Measurements from ENCODE around the gene IGSF9B. TPM values are rescaled to one million over a fixed set of nuclear protein-coding genes. Genes with fewer than 3 reads are reported as not detected.

The IGSF9B gene
- total RNA-seq, 2 experiments from 2014 or later, result 24.3 to 27.4 TPM

- intact Hi-C loops (cut with DNase I, micrococcal nuclease), result loop anchor here in 1 of 2 experiments (5.0 kb wide), 1 partner anchor 37 kb away; no protein-coding TSS in a partner anchor
- Mint-ChIP-seq H3K27me3 (peaks cover 19% of the 10 kb centered on the region), H3K4me3 (no peak overlapping the region), H3K9me3 (no peaks in the 10 kb centered on the region), H3K36me3 (ENCODE audit: low read depth) (no peaks in the 10 kb centered on the region), H3K27ac (no peak overlapping the region), H3K4me1 (ENCODE audit: low read depth) (peaks cover 13% of the 10 kb centered on the region)
- Histone ChIP-seq H3K4me1 (ENCODE audit: insufficient read depth, low read length) (peaks cover 14% of the 10 kb centered on the region), H3K9me3 (ENCODE audit: control insufficient read depth in 1 of 2, insufficient read depth in 1 of 2, low read length in 2 of 2) (no peaks in the 10 kb centered on the region), H3K27me3 (ENCODE audit: control insufficient read depth in 1 of 2, insufficient read depth in 2 of 2, low read length in 2 of 2) (peaks cover 2 to 5% of the 10 kb centered on the region in 2 experiments), H3K36me3 (ENCODE audit: insufficient read depth, low read length) (no peaks in the 10 kb centered on the region), H3K27ac (ENCODE audit: low read depth in 1 of 2, low read length in 2 of 2) (no peak overlapping the region), H3K4me3 (ENCODE audit: low read length) (no peak overlapping the region)
- DNase-seq (no peak), ATAC-seq (ENCODE audit: poor library complexity) (no peak)
- CTCF ChIA-PET, result no interaction called here
- POLR2A ChIA-PET, result no interaction called here
- no peak for TF ChIP-seq CTCF (IDR thresholded peaks at IDR 0.05)
These were observed 7.6 kb upstream of the IGSF9B start for GRCh38 chr11:133964356-133964755.

GRCh38 chr11:133961890-133962289 is 5.1 kb upstream of the IGSF9B start:
- H3K27ac Mint-ChIP-seq, result no peak overlapping the region
- H3K4me3 ChIP-seq (ENCODE audit: low read length), result no peak overlapping the region
- peaks cover 10% of the 10 kb centered on the region for H3K4me1 ChIP-seq (ENCODE audit: insufficient read depth, low read length)
- no peaks in the 10 kb centered on the region for H3K36me3 ChIP-seq (ENCODE audit: insufficient read depth, low read length)
- H3K9me3 ChIP-seq (ENCODE audit: control insufficient read depth in 1 of 2, insufficient read depth in 1 of 2, low read length in 2 of 2), result no peaks in the 10 kb centered on the region
- ChIA-PET CTCF (interaction anchor here (1.8 to 2.6 kb wide), 2 partner anchors 14 to 34 kb away, joined by 3 to 12 read pairs; no protein-coding TSS in a partner anchor), POLR2A (no interaction called here)
- peaks cover 10% of the 10 kb centered on the region for H3K4me1 Mint-ChIP-seq (ENCODE audit: low read depth)
- no peak overlapping the region for H3K4me3 Mint-ChIP-seq
- no peak for ATAC-seq (ENCODE audit: poor library complexity)
- TF ChIP-seq CTCF (IDR thresholded peaks at IDR 0.05), result no peak
- H3K27me3 Mint-ChIP-seq, result peaks cover 9% of the 10 kb centered on the region
- peaks cover 0 to 2% of the 10 kb centered on the region in 2 experiments for H3K27me3 ChIP-seq (ENCODE audit: control insufficient read depth in 1 of 2, insufficient read depth in 2 of 2, low read length in 2 of 2)
- no peak overlapping the region for H3K27ac ChIP-seq (ENCODE audit: low read depth in 1 of 2, low read length in 2 of 2)
- no peaks in the 10 kb centered on the region for H3K9me3 Mint-ChIP-seq
- intact Hi-C loops (cut with DNase I, micrococcal nuclease), result loop anchor here in 1 of 2 experiments (5.0 kb wide), 1 partner anchor 35 kb away; no protein-coding TSS in a partner anchor
- H3K36me3 Mint-ChIP-seq (ENCODE audit: low read depth), result no peaks in the 10 kb centered on the region
- DNase-seq, result no peak

GRCh38 chr11:133957900-133958299 is 1.1 kb upstream of the IGSF9B start:
- H3K27ac Mint-ChIP-seq, result peak overlapping the region; percentile 77
- H3K27me3 Mint-ChIP-seq, result peaks cover 14% of the 10 kb centered on the region
- H3K4me3 ChIP-seq (ENCODE audit: low read length), result no peak overlapping the region
- ATAC-seq (ENCODE audit: poor library complexity), result no peak
- H3K4me1 ChIP-seq (ENCODE audit: insufficient read depth, low read length), result peaks cover 37% of the 10 kb centered on the region
- TF ChIP-seq CTCF (IDR thresholded peaks at IDR 0.05), result no peak
- H3K36me3 Mint-ChIP-seq (ENCODE audit: low read depth), result no peaks in the 10 kb centered on the region
- no peaks in the 10 kb centered on the region for H3K9me3 Mint-ChIP-seq
- peaks cover 0 to 3% of the 10 kb centered on the region in 2 experiments for H3K9me3 ChIP-seq (ENCODE audit: control insufficient read depth in 1 of 2, insufficient read depth in 1 of 2, low read length in 2 of 2)
- H3K4me3 Mint-ChIP-seq, result peak overlapping the region; percentile 87
- CTCF ChIA-PET, result interaction anchor here (1.0 to 4.5 kb wide), 4 partner anchors 11 to 250 kb away, joined by 3 to 26 read pairs (median 6); no protein-coding TSS in a partner anchor
- POLR2A ChIA-PET, result interaction anchor here (1.2 to 4.5 kb wide), 4 partner anchors 12 to 84 kb away, joined by 4 to 42 read pairs (median 6); no protein-coding TSS in a partner anchor
- no peak overlapping the region for H3K27ac ChIP-seq (ENCODE audit: low read depth in 1 of 2, low read length in 2 of 2)
- peaks cover 15 to 16% of the 10 kb centered on the region in 2 experiments for H3K27me3 ChIP-seq (ENCODE audit: control insufficient read depth in 1 of 2, insufficient read depth in 2 of 2, low read length in 2 of 2)
- H3K36me3 ChIP-seq (ENCODE audit: insufficient read depth, low read length), result no peaks in the 10 kb centered on the region
- peak in 1 of 14 experiments; percentile 37 for DNase-seq
- H3K4me1 Mint-ChIP-seq (ENCODE audit: low read depth), result peaks cover 38% of the 10 kb centered on the region
- intact Hi-C loops (cut with DNase I, micrococcal nuclease), result loop anchor here (1.0 to 10.0 kb wide), 3 partner anchors 13 to 267 kb away; partner anchors contain the start of genes NCAPD3 (in 2 of the 2) and VPS26B (in 2 of the 2)
